GM06990 (cell line): ENCODE data around the gene NTRK3.
A peak's percentile ranks its signal among the peaks of the same experiment; 100 is the strongest.

Source experiments
- DNase-seq: peaks from one replicate; pipeline ENCODE4 v3.0.0-alpha.2; 2011; ENCODE audit not compliant: insufficient read length; ENCODE audit errors: extremely low read depth
- H3K27me3 ChIP-seq: replicated peaks from 2 replicates; pipeline ENCODE4 v1.6.0; 2011; ENCODE audit warnings: low read length; ENCODE audit not compliant: control insufficient read depth, insufficient read depth
- H3K36me3 ChIP-seq: 2 replicates; pipeline ENCODE4 v1.5.1; 2011; ENCODE audit warnings: low read length; ENCODE audit not compliant: control insufficient read depth, insufficient read depth
- H3K4me3 ChIP-seq: replicated peaks from 2 replicates; pipeline ENCODE4 v1.5.1; 2011; ENCODE audit warnings: low read depth, mild to moderate bottlenecking, control low read depth, low read length
- TF ChIP-seq, protein P1 (sequence below): IDR thresholded peaks from 2 replicates; pipeline ENCODE4 v1.5.1; 2011; ENCODE audit warnings: low read length, control low read depth, mild to moderate bottlenecking, inconsistent platforms; ENCODE audit not compliant: insufficient read depth, poor library complexity, severe bottlenecking

NTRK3 gene

DNA sequence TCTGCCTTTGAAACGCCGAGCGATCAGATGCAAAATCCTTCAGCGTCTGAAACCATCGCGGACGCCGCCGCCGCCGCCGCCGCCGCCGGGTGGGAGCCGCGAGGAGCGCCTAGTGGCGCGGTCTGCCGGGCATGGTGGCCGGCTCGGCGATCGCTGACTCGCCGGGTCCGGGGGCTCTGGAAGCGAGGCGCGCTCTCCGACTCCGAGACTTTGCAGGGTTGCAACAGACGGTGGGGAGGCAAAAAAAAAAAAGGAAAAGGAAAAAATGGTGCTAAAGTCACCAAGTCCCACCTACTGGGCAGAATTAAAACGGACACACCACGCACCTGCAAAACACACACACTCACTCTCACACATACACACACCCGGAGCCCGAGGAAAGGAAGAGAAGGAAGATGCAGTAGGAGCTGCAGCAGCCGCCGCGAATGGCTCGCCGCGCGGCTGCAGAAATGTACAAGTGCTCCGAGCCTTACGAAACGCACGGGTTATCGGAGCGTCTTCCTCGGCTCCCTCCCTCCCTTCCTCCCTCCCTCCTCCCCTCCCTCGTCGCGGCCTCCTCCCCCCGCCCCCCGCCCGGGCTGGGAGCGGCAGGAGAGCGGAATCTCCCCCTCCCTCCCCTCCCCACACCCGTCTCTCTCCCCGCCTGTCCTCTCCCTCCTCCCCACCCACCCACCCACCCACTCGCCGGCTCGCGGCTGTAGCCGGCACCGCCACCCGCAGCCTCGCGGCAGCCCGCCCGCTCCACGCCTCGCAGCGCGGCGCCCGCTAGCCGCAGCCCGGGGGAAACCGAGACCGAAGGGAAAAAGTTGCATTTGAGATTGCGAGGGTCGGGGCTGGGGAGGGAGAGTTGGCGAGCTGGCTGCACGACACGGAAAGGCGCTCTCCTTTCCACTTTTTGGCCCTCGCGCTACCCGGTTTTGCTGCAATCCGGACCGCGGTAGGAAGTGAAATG lies at the start of gene NTRK3:
Gene NTRK3 (minus strand): TSS at position 461 of the 952 bp plus-strand sequence. CDS start 586 bp downstream, outside the sequence.
- TF ChIP-seq, protein P1, sequence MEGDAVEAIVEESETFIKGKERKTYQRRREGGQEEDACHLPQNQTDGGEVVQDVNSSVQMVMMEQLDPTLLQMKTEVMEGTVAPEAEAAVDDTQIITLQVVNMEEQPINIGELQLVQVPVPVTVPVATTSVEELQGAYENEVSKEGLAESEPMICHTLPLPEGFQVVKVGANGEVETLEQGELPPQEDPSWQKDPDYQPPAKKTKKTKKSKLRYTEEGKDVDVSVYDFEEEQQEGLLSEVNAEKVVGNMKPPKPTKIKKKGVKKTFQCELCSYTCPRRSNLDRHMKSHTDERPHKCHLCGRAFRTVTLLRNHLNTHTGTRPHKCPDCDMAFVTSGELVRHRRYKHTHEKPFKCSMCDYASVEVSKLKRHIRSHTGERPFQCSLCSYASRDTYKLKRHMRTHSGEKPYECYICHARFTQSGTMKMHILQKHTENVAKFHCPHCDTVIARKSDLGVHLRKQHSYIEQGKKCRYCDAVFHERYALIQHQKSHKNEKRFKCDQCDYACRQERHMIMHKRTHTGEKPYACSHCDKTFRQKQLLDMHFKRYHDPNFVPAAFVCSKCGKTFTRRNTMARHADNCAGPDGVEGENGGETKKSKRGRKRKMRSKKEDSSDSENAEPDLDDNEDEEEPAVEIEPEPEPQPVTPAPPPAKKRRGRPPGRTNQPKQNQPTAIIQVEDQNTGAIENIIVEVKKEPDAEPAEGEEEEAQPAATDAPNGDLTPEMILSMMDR: no peak
- no peaks in the 10 kb centered on the region for H3K36me3 ChIP-seq
- no peak for DNase-seq
- peaks cover 4% of the 10 kb centered on the region for H3K27me3 ChIP-seq
- H3K4me3 ChIP-seq: peak within 1 kb of the TSS; percentile 10; the same call in 1 of the 2 replicates

DNA sequence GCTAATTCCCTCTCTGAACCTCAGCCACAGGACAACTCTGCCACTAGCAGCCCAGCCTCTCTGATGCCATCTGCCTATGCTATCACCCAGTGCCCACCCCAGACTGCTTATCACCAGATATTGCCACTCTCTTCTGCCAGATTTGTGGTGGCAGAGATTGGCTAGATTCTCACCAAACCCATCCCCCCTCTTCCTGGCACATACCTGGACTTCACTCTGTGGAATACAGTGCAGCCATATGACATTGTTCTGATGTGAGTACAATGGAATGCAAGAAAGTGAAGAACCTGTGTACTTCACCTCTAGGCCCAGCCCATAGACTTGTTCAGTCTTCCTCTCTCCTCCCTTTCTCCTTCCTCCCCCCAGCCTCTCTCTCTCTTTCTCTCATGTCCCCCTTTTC lies 46.9 kb upstream of the NTRK3 start:
- H3K27me3 ChIP-seq: peaks cover 2% of the 10 kb centered on the region

DNA sequence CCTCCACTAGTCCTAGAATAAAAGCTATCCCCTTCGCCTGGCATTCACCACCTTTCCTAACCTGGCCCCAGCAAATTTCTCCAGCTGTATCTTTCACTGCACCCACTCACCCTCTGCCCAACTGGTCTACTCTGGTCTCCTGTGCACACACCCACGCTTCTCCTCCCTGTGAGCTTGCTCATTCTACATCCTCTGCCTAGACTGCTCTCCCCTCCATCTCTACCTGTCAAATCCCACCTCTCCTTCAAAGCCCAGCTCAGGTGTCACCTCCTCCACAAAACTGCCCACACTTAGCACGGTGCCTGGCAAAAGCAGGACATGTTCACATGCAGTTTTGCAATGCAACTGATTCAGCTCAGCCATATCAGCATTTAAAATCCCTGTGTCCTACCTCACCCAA lies 45.8 kb upstream of the NTRK3 start:
- Histone ChIP-seq H3K36me3 (no peaks in the 10 kb centered on the region), H3K4me3 (no peak overlapping the region), H3K27me3 (peaks cover 2% of the 10 kb centered on the region)
- DNase-seq: no peak
- TF ChIP-seq, protein P1: no peak

More for the DNA sequence above, 46.9 kb upstream of the NTRK3 start:
- no peak for DNase-seq
- TF ChIP-seq, protein P1: no peak
- Histone ChIP-seq H3K4me3 (no peak overlapping the region), H3K36me3 (no peaks in the 10 kb centered on the region)

DNA sequence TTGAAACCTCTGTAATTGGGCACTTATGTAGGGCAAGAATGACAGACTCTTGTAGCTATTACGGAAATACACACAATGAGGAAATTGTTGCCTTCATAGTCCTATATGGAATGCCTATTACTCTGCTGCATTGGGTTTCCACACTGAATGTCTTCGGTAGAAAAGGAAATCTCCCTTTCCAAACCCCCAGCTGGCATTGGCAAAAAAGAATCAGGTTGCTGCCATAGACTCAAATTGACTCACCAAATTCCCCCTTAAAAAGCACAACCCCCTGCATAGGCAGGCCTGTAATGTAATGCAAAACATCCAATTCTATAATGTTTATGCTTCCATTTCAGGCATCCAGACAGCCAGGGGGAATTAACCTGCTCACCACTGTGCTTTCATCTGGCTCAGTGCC lies 44.8 kb upstream of the NTRK3 start:
- no peaks in the 10 kb centered on the region for H3K36me3 ChIP-seq
- no peak for DNase-seq
- TF ChIP-seq, protein P1: no peak
- H3K4me3 ChIP-seq: no peak overlapping the region
- peaks cover 2% of the 10 kb centered on the region for H3K27me3 ChIP-seq

DNA sequence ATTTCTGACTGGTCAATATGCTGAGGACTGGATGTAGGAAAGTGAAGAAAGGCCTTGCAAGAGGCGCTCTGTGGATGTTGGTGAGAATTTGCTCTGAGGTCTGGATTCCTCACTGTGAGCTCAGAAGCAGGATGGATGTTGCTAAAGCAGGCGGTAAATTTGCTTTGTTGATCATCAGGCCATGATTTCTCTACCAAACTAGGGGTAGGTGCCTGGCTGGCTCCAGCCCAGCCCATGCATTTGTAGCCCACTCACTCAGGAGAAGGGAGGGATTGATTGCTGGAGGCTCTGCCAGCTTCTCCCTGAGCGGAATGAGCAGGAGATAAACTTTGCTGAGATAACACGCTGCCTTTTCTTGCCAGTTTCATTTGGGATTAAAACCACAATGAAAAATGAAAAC lies 44.3 kb upstream of the NTRK3 start:
- H3K4me3 ChIP-seq: no peak overlapping the region
- DNase-seq: no peak
- peaks cover 2% of the 10 kb centered on the region for H3K27me3 ChIP-seq
- H3K36me3 ChIP-seq: no peaks in the 10 kb centered on the region
- TF ChIP-seq, protein P1: no peak
